ENCODE data around the gene PTPRD. TPM values are rescaled to one million over a fixed set of nuclear protein-coding genes. Genes with fewer than 3 reads are reported as not detected.

Gene PTPRD
- total and polyA plus RNA-seq, 2 of the 4 experiments (the other 2 are of a cell fraction): 0.07 to 0.18 TPM

GRCh38 chr9:8907868-8908267 is 1704.9 kb downstream of the PTPRD start:
- no peak overlapping the region for H3K4ac ChIP-seq (ENCODE audit: low read depth, low read length)
- no peaks in the 10 kb centered on the region for H3K36me3 ChIP-seq (ENCODE audit: control insufficient read depth, insufficient read depth, low read length)
- H4K91ac ChIP-seq (ENCODE audit: insufficient read depth, low read depth, low read length): no peak overlapping the region
- no peak overlapping the region for H3K4me3 ChIP-seq (ENCODE audit: insufficient read depth, low read depth, low read length)
- no peak overlapping the region for H2AK9ac ChIP-seq (replicated peaks; ENCODE audit: low read depth, low read length, poor library complexity)
- H3K9ac ChIP-seq (ENCODE audit: low read depth, low read length): no peak overlapping the region
- H3K9me1 ChIP-seq (ENCODE audit: insufficient read depth, low read length): no peaks in the 10 kb centered on the region
- CTCF ChIA-PET: interaction anchor here (0.6 to 1.0 kb wide), 2 partner anchors 12 to 1506 kb away, joined by 3 to 4 read pairs; no protein-coding TSS in a partner anchor
- POLR2A ChIA-PET (ENCODE audit: unreplicated experiment): no interaction called here
- intact Hi-C loops (cut with micrococcal nuclease) (no loop called here), dilution Hi-C loops (cut with HindIII; ENCODE audit: low sequenced_read_pairs, unreplicated experiment) (no loop called here), in situ Hi-C loops (cut with MboI; ENCODE audit: low sequenced_read_pairs) (no loop called here)
- no peak overlapping the region for H3K18ac ChIP-seq (ENCODE audit: low read depth, low read length)
- no peak overlapping the region for H2BK5ac ChIP-seq (ENCODE audit: low read depth, low read length, poor library complexity, severe bottlenecking)
- no peak overlapping the region for H2BK15ac ChIP-seq (ENCODE audit: low read depth, low read length)
- no peak overlapping the region for H2AK5ac ChIP-seq (ENCODE audit: low read depth, low read length)
- no peak overlapping the region for H4K8ac ChIP-seq (ENCODE audit: low read depth in 2 of 2, low read length in 2 of 2)
- no peak overlapping the region for H4K5ac ChIP-seq (ENCODE audit: low read depth, low read length)
- DNase-seq (no peak), ATAC-seq (ENCODE audit: low read depth) (no peak)
- H3K27me3 ChIP-seq (ENCODE audit: control insufficient read depth, insufficient read depth, low read length): no peaks in the 10 kb centered on the region
- no peak overlapping the region for H3K27ac ChIP-seq (ENCODE audit: insufficient read depth, low read length)
- no peak overlapping the region for H3K56ac ChIP-seq (ENCODE audit: extremely low read depth, insufficient read depth, low read length)
- no peaks in the 10 kb centered on the region for H4K20me1 ChIP-seq (ENCODE audit: insufficient read depth, low read length)
- peaks cover 2% of the 10 kb centered on the region; the same call in 1 of the 2 replicates for H3K9me3 ChIP-seq (ENCODE audit: control insufficient read depth, insufficient read depth, low read length)
- no peak overlapping the region for H3K4me2 ChIP-seq (ENCODE audit: low read depth, low read length)
- no peak overlapping the region for H2BK120ac ChIP-seq (ENCODE audit: low read depth, low read length)
- TF ChIP-seq RAD21 (IDR thresholded peaks at IDR 0.05; ENCODE audit: low read length) (no peak), CHD1 (IDR thresholded peaks at IDR 0.05; ENCODE audit: low read depth, low read length) (no peak), CEBPB (IDR thresholded peaks at IDR 0.05; ENCODE audit: low read depth, low read length) (no peak), USF2 (IDR thresholded peaks at IDR 0.05; ENCODE audit: low read depth, low read length) (no peak), POLR2A (IDR thresholded peaks at IDR 0.05; ENCODE audit: low read depth, low read length) (no peak), NFE2L2 (IDR thresholded peaks at IDR 0.05; ENCODE audit: low read depth, low read length) (no peak), RCOR1 (IDR thresholded peaks at IDR 0.05; ENCODE audit: insufficient replicate concordance, low read length) (no peak)
- no peak overlapping the region for H2BK20ac ChIP-seq (ENCODE audit: low read depth, low read length)
- H3K4me1 ChIP-seq (ENCODE audit: control insufficient read depth, insufficient read depth, low read length): no peaks in the 10 kb centered on the region
- no peak overlapping the region for H2AFZ ChIP-seq (replicated peaks; ENCODE audit: low read length, poor library complexity)
- no peaks in the 10 kb centered on the region for H3K79me1 ChIP-seq (ENCODE audit: low read depth in 1 of 2, low read length in 2 of 2)
- no TSS peak for BruUV-seq (replicated peaks)
- no peak overlapping the region for H3K14ac ChIP-seq (replicated peaks; ENCODE audit: low read depth, low read length)
- H3K23ac ChIP-seq (ENCODE audit: low read depth, low read length): no peak overlapping the region
